Prostate gland (tissue), 2 donors: ENCODE measurements around the gene TPRN.

Source experiments
- POLR2A ChIP-seq: fragments of 450-650 bp; IDR thresholded peaks from one replicate; pipeline ENCODE4 v1.6.1; 2016; ENCODE audit warnings: antibody characterized with exemption, mild to moderate bottlenecking
- POLR2AphosphoS5 ChIP-seq: sonication (generic); formaldehyde crosslinking; IDR thresholded peaks from one replicate; pipeline ENCODE4 v1.6.1; 2017; ENCODE audit warnings: antibody characterized with exemption
- TF ChIP-seq, protein P1 (sequence below), 4 experiments: fragments of 200-600 bp in 2 of 4; fragments of 450-650 bp in 2 of 4; sonication (generic) in 2 of 4; IDR thresholded peaks; 1 replicate in 3 of 4; 2 replicates in 1 of 4; pipeline ENCODE4 v1.5.1; 2016 to 2019; ENCODE audit warnings: antibody characterized with exemption in 4 of 4, mild to moderate bottlenecking in 2 of 4, moderate library complexity in 2 of 4

DNA sequence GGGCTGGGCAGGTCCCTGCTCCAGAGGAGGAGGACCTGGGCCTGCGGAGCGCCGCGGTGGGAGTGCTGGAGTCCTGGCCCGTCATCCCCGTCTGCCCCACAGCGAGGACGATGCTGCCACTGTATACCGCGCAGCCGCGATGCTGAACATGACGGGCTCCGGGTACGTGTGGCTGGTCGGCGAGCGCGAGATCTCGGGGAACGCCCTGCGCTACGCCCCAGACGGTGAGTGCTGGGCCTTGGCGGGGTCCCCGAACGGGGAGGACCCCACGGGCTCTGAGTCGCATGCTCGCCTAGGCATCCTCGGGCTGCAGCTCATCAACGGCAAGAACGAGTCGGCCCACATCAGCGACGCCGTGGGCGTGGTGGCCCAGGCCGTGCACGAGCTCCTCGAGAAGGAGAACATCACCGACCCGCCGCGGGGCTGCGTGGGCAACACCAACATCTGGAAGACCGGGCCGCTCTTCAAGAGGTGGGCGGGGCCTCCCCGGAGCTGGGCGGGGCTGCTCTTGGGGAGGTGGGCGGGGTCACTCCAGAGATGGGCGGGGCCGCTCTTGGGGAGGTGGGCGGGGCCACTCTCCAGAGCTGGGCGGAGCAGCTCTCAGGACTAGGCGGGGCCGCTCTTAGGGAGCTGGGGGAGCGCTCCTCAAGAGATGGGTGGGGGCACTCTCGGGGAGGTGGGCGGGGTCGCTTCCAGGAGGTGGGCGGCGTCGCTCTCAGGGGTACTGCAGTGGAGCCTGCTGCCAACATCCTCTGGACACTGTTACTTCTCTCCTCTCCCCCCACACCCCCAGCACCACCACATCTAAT lies 43.8 kb downstream of the TPRN start:
- TF ChIP-seq, protein P1, sequence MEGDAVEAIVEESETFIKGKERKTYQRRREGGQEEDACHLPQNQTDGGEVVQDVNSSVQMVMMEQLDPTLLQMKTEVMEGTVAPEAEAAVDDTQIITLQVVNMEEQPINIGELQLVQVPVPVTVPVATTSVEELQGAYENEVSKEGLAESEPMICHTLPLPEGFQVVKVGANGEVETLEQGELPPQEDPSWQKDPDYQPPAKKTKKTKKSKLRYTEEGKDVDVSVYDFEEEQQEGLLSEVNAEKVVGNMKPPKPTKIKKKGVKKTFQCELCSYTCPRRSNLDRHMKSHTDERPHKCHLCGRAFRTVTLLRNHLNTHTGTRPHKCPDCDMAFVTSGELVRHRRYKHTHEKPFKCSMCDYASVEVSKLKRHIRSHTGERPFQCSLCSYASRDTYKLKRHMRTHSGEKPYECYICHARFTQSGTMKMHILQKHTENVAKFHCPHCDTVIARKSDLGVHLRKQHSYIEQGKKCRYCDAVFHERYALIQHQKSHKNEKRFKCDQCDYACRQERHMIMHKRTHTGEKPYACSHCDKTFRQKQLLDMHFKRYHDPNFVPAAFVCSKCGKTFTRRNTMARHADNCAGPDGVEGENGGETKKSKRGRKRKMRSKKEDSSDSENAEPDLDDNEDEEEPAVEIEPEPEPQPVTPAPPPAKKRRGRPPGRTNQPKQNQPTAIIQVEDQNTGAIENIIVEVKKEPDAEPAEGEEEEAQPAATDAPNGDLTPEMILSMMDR (IDR thresholded peaks at IDR 0.05), result no peak
- TF ChIP-seq POLR2AphosphoS5 (no peak), POLR2A (no peak)
